GM12873 (cell line): Measurements from ENCODE around the gene SLC23A3.

Experiments
- TF ChIP-seq, protein P1 (sequence below): IDR thresholded peaks from 2 replicates; pipeline ENCODE4 v1.5.1; 2012; ENCODE audit warnings: low read depth, mild to moderate bottlenecking, moderate library complexity, low read length, control low read depth; ENCODE audit not compliant: insufficient read depth; ENCODE audit errors: missing control alignments

SLC23A3 gene

GRCh38 chr2:219122202-219122980 is 47.4 kb downstream of the SLC23A3 start:
- TF ChIP-seq, protein P1, sequence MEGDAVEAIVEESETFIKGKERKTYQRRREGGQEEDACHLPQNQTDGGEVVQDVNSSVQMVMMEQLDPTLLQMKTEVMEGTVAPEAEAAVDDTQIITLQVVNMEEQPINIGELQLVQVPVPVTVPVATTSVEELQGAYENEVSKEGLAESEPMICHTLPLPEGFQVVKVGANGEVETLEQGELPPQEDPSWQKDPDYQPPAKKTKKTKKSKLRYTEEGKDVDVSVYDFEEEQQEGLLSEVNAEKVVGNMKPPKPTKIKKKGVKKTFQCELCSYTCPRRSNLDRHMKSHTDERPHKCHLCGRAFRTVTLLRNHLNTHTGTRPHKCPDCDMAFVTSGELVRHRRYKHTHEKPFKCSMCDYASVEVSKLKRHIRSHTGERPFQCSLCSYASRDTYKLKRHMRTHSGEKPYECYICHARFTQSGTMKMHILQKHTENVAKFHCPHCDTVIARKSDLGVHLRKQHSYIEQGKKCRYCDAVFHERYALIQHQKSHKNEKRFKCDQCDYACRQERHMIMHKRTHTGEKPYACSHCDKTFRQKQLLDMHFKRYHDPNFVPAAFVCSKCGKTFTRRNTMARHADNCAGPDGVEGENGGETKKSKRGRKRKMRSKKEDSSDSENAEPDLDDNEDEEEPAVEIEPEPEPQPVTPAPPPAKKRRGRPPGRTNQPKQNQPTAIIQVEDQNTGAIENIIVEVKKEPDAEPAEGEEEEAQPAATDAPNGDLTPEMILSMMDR, result no peak

DNA sequence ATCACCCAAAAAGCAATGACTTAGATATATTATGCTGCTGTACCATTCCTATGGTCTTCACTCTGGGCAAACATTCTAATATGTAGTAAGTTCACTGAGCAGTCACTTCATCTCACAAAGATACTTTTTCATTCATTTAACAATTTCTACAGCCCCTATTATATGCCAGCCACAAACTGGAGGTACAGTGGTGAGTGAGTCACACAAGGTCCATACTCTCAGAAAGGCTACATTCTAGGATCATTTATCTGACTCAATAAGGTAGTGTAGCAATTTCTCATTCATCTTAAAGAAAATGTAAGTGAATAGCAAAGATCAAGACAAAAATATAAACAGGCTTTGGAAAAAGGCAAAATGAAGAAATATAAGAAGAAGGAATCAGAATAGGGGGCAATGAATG is 49.7 kb downstream of the SLC23A3 start:
- TF ChIP-seq, protein P1, result no peak

DNA sequence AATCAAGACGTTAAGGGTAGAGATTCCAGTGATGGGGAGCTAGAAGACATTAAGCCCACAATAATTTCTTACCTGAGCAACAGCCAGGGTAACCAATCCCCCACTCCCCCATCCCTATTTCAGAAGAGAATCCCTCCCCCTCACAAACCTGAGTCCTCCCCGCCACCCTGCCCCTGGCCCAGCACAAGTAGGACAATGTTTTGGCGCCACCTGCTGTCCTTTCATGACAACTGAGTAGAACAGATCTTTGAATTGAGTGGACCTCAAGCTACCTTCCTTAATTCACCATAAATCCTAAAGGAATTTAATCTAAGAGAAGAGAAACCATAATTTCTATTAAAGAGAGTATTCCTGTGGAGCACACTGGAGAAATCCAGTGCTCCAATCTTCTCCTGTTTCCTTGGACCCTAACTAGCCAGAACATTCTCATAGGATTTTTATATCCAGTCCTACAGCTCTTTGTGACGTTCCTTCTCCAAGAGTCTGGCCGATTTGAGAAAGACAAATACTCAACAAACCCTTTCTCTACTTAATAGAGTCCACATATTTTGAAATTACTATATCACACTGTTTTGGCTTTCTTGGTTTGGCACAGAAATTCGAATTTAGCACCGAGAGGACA is 50.3 kb downstream of the SLC23A3 start:
- TF ChIP-seq, protein P1, result peak; percentile 72

GRCh38 chr2:219118504-219118903 is 51.3 kb downstream of the SLC23A3 start:
- TF ChIP-seq, protein P1, result no peak

GRCh38 chr2:219116776-219117646 is 52.8 kb downstream of the SLC23A3 start:
- TF ChIP-seq, protein P1, result no peak

DNA sequence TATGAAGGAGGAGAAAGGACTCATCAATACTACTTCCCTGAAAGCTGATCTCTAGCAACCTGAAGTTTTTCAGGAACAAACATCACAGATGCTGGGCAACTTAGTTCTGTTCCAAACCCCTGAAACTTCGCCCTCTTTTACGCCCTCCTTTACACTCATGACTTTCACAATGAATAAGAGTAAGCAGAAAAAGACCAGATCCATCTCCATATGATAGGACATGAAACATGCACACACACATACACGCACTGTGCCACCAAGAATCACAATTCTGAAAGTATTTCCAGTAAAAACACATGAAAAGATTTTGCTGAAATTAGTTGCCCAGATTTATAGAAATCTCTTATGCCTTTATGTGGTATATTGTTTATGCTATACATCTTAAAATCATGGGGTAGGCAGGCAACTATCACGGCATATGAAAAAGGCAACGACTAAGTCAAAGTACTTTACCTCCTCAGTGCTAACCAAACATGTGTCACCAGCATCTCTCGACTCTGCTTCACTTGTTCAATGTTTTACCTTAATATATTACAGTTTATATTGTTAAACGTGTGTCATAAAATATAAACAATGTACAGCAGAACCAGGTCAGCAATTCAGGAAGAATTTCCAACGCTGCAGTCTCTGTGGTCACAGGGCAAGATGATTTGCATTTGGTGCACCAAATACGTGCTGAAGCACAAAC is 57.0 kb downstream of the SLC23A3 start:
- TF ChIP-seq, protein P1, result no peak
